Adrenal gland (tissue), 12 donors: Measurements from ENCODE around the gene KAZALD1. TPM values are rescaled to one million over a fixed set of nuclear protein-coding genes. Genes with fewer than 3 reads are reported as not detected.

Source experiments
- DNase-seq, 7 donors: peaks; one replicate each; pipeline ENCODE4 v3.0.0-alpha.2; 2019 to 2020
- H3K27ac ChIP-seq, 5 donors: fragments of 200-600 bp; sonication (generic) in 4 of 5; 1 replicate in 3 of 5; 2 replicates in 2 of 5; pipeline versions ENCODE4 v1.5.1 to v1.8.0; 2016 to 2020; ENCODE audit warnings: mild to moderate bottlenecking in 1 of 5
- H3K27me3 ChIP-seq: fragments of 200-600 bp; 2 replicates; pipeline ENCODE4 v1.8.0; 2021
- H3K36me3 ChIP-seq, 2 donors: fragments of 200-600 bp; replicated peaks in 1 of 2; 1 replicate in 1 of 2; 2 replicates in 1 of 2; pipeline versions ENCODE4 v1.5.1 to v1.8.0; 2018 to 2022
- H3K4me1 ChIP-seq, 2 donors: fragments of 200-600 bp; replicated peaks in 1 of 2; 1 replicate in 1 of 2; 2 replicates in 1 of 2; pipeline versions ENCODE4 v1.5.1 to v1.8.0; 2018 to 2021
- H3K4me3 ChIP-seq, 4 donors: fragments of 200-600 bp; sonication (generic) in 3 of 4; one replicate each; pipeline ENCODE4 v1.5.1; 2016 to 2018
- H3K9me3 ChIP-seq, 3 donors: fragments of 200-600 bp; sonication (generic) in 1 of 3; replicated peaks in 1 of 3; 1 replicate in 2 of 3; 2 replicates in 1 of 3; pipeline versions ENCODE4 v1.5.1 to v1.8.0; 2016 to 2021
- POLR2A ChIP-seq, 2 donors: fragments of 450-650 bp; IDR thresholded peaks; one replicate each; pipeline ENCODE4 v1.6.1; 2017; ENCODE audit warnings: antibody characterized with exemption in 2 of 2, mild to moderate bottlenecking in 2 of 2, moderate library complexity in 1 of 2
- WGBS, 4 donors: extraction: QIAGEN DNeasy Blood & Tissue Kit in 2 of 4; methylation state at CpG; one replicate each; pipeline versions ENCODE4 v1.1.5 to v1.1.7; 2013 to 2017; 5-methylcytosine and 5-hydroxymethylcytosine counted together
- intact Hi-C, 2 donors: fragments of 100-400 bp; cut with DNase I; formaldehyde crosslinking; loops; one replicate each; pipeline versions ENCODE4 v1.14.1 to v1.15.0; 2022 to 2023
- polyA plus RNA-seq, 3 donors: library from polyadenylated mRNA; stranded (reverse); fragments of 200-250 nt in 2 of 3; fragments of 350-450 nt in 1 of 3; fragmentation: Illumina TruSeq in 1 of 3; extraction: RNeasy Lipid Tissue Mini Kit (QIAGEN cat#74804) in 1 of 3; gene quantifications; one replicate each; pipeline ENCODE4 v1.2.3, GENCODE V29; 2013 to 2014
- total RNA-seq, 9 donors: library from RNA; depleted of rRNA in 4 of 9; stranded (reverse); fragments of >200 nt in 4 of 9; fragments of 120-200 nt in 1 of 9; fragmentation: NEBNext Ultra II Directional in 1 of 9; extraction: Animal tissue kit (Norgen Biotek cat#: 25700) in 1 of 9; gene quantifications; one replicate each; pipeline versions ENCODE4 v1.1.0 to v1.2.4, GENCODE V29; 2013 to 2023
- TF ChIP-seq, protein P1 (sequence below), 6 experiments: fragments of 450-650 bp in 4 of 6; fragments of 200-600 bp in 2 of 6; sonication (generic) in 1 of 6; IDR thresholded peaks; 1 replicate in 5 of 6; 2 replicates in 1 of 6; pipeline versions ENCODE4 v1.5.1 to v1.8.0; 2016 to 2021; ENCODE audit warnings: antibody characterized with exemption in 6 of 6, mild to moderate bottlenecking in 2 of 6, moderate library complexity in 1 of 6
- donor health status: healthy with polysubstance abuse.
- donor health status: Bipolar disorder and iron deficiency.
- donor health status: DM: yes; HTN: yes; CAD: no.
- donor health status: DM: no; HTN: no; CAD: no.
- donor health status: DM: no; HTN: no; CAD: no.
- donor health status: DM: yes; HTN: yes; CAD: no.

The KAZALD1 gene
- total and polyA plus RNA-seq, 12 donors: 0.55 to 5.4 (median 2.1) TPM

DNA sequence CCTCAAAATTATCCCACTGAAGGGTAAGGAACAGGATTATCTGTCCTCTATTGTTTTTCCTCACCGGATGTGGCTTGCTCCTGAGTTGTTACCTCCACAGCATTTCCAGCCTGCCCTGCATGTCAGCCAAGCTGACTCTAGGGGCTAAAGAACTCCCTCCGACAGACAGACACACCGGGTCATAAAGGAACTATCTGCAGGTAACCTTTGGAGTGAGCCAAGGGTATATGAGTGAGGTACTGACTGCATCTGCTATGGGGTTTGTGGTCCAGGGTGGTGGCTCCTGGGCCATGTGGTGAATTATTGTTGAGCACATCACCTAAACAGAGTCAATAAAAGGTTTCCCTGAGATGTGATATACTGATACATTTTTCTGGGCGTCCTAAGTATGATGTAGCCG, 6.9 kb upstream of the KAZALD1 start:
- Histone ChIP-seq H3K36me3 (no peaks in the 10 kb centered on the region), H3K4me3 (no peak overlapping the region), H3K27me3 (peaks cover 10% of the 10 kb centered on the region), H3K27ac (no peak overlapping the region), H3K9me3 (no peaks in the 10 kb centered on the region), H3K4me1 (peaks cover 0 to 7% of the 10 kb centered on the region in 2 donors)
- DNase-seq: no peak
- TF ChIP-seq, protein P1, sequence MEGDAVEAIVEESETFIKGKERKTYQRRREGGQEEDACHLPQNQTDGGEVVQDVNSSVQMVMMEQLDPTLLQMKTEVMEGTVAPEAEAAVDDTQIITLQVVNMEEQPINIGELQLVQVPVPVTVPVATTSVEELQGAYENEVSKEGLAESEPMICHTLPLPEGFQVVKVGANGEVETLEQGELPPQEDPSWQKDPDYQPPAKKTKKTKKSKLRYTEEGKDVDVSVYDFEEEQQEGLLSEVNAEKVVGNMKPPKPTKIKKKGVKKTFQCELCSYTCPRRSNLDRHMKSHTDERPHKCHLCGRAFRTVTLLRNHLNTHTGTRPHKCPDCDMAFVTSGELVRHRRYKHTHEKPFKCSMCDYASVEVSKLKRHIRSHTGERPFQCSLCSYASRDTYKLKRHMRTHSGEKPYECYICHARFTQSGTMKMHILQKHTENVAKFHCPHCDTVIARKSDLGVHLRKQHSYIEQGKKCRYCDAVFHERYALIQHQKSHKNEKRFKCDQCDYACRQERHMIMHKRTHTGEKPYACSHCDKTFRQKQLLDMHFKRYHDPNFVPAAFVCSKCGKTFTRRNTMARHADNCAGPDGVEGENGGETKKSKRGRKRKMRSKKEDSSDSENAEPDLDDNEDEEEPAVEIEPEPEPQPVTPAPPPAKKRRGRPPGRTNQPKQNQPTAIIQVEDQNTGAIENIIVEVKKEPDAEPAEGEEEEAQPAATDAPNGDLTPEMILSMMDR (IDR thresholded peaks at IDR 0.05): no peak
- no peak for TF ChIP-seq POLR2A (IDR thresholded peaks at IDR 0.05)
- intact Hi-C loops: no loop called here
- WGBS, 4 donors: 85 to 92% (median 90%) methylated on average over 5 of the region's 5 CpGs

DNA sequence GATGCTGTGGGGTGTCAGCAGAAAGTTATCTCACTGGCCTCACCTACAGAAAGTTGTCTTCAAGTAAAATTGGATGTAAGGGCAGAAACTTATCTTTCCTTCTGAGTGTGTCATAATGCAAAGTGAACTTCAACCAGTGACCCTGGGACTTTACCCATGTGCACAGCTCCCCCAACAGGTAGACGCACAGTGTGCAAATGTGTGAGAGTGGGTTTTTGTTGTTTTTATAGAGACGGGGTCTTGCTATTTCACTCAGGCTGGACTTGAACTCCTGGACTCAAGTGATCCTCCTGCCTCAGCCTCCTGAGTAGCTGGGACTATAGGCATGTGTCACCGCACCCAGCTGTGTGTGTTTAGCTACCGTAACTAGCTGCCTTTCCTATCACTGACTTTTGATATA, 6.4 kb upstream of the KAZALD1 start:
- no peak overlapping the region for H3K4me3 ChIP-seq
- intact Hi-C loops: no loop called here

DNA sequence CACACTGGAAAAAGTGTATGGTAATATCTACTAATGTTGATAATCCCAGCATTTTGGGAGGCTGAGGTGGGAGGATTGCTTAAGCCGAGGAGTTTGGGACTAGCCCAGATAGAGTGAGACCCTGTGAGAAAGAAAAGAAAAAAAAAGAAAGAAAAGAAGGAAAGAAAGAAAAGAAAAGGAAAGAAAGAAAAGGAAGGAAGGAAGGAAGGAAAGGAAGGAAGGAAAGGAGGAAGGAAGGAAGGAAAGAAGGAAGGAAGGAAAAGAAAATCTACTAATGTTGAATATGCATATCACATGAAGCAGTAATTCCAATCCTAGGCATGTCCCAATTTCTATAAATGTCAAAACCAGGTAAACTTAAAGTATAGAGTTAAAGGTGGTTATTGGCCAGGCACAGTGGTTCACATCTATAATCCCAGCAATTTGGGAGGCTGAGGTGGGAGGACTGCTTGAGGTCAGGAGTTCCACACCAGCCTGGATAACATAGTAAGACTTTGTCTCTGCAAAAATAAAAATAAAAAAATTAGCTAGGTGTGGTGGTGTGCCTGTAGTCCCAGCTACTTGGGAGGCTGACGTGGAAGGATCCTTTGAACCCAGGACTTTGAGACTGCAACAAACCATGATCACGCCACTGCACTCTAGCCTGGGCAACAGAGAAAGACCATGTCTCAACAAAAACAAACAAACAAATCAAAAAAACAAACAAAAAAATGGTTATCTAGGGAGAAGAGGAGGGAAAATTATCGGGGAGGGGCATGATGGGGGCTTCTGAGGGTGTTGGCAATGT, 5.2 kb upstream of the KAZALD1 start:
- no peak for DNase-seq
- peaks cover 9 to 12% of the 10 kb centered on the region in 2 donors for H3K4me1 ChIP-seq
- H3K36me3 ChIP-seq: no peaks in the 10 kb centered on the region
- H3K27me3 ChIP-seq: no peaks in the 10 kb centered on the region
- intact Hi-C loops: no loop called here
- H3K9me3 ChIP-seq: no peaks in the 10 kb centered on the region
- no peak overlapping the region for H3K4me3 ChIP-seq
- no peak overlapping the region for H3K27ac ChIP-seq
- WGBS, 4 donors: 93 to 95% (median 94%) methylated on average over 4 of the region's 4 CpGs
- TF ChIP-seq, protein P1 (IDR thresholded peaks at IDR 0.05): no peak
- no peak for TF ChIP-seq POLR2A (IDR thresholded peaks at IDR 0.05)

More for the DNA sequence above, 6.4 kb upstream of the KAZALD1 start:
- Histone ChIP-seq H3K36me3 (no peaks in the 10 kb centered on the region), H3K27me3 (peaks cover 5% of the 10 kb centered on the region), H3K4me1 (peaks cover 4 to 7% of the 10 kb centered on the region in 2 donors), H3K27ac (no peak overlapping the region), H3K9me3 (no peaks in the 10 kb centered on the region)
- DNase-seq: no peak
- TF ChIP-seq, protein P1 (IDR thresholded peaks at IDR 0.05): no peak
- no peak for TF ChIP-seq POLR2A (IDR thresholded peaks at IDR 0.05)
- WGBS, 4 donors: 72 to 95% (median 83%) methylated on average over 4 of the region's 4 CpGs

DNA sequence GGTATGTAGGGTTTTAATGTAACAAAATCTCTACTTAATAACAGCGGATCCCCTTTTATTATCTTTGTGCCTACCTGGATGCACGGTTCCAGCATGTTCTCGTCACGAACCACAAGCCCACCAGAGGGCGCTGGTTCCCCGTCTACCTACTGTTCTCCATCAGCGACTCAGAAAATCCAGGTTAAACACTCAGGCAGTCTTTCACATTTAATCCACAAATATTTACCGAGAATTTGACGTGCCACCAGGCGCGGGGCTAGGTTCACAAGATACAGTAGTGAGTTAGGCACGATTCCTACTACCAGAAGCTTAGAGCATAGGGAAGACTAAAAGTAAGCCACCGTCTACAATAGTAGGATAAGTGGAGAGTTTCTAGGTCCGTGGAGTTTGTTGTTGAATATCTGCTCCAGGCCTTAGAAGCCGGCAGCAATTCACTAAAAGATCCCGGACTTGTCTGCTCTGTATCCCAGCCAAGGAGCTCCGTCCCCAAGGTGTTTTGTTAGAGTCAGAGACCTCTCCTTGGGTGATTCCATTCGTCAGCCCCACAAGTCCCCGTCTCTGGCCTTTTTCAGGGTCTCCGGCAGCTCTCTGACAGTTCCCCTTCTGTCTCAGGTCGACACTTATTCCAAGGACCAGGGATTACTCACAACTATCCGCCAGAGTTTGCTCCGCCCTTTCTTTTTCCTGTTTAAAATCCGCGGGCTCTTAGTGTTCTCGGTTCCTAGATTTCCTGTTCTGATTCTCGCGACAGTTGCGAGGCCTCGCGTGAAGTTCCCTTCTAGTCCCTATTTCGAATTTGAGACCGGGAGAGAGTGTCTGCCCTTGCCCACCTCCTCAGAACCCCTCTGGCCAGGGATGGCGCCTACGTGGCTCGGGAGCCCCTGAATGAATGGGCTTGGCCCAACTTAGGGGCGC, 1.5 kb upstream of the KAZALD1 start:
- H3K27ac ChIP-seq: peak overlapping the region; percentile 91 to 99 (median 97)
- H3K4me3 ChIP-seq: peak overlapping the region; percentile 66 to 99 (median 84)
- H3K36me3 ChIP-seq: no peaks in the 10 kb centered on the region
- H3K27me3 ChIP-seq: peaks cover 16% of the 10 kb centered on the region
- DNase-seq: peak; percentile 94 to 98 (median 96)
- no peak for TF ChIP-seq POLR2A (IDR thresholded peaks at IDR 0.05)
- TF ChIP-seq, protein P1 (IDR thresholded peaks at IDR 0.05): peak; percentile 75 to 86 (median 80)
- no peaks in the 10 kb centered on the region for H3K9me3 ChIP-seq
- peaks cover 17 to 26% of the 10 kb centered on the region in 2 donors for H3K4me1 ChIP-seq
- 0 to 1% (median 0%) methylated on average over 36 to 37 of the region's 37 CpGs for WGBS, 4 donors
- intact Hi-C loops: no loop called here
